ENCODE results near the gene ANKRD42. TPM values are rescaled to one million over a fixed set of nuclear protein-coding genes. Genes with fewer than 3 reads are reported as not detected.

ANKRD42 gene
- total and polyA plus RNA-seq, 2 experiments from 2014 or later = 5.3 to 5.7 TPM

DNA sequence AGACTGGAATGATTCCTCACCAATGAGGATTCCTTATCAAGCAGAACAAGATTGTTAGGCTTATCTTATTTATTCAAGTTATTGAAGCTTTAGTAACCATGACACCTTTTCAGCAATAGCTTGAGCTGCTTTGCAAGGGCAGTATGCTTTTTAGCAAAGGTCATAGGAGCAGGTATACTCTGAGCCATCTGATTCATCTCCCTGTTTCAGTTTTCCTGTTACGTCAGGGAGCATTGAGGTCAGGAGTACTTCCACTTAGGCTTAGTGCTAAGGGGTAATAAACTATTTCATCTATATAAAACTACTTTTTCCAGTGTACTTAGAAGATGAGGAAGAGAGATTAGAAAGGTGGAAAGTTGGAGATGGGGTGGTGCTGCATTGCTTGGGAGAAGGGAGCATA lies 17.7 kb upstream of the ANKRD42 start (continued):
- TF ChIP-seq, protein P1, sequence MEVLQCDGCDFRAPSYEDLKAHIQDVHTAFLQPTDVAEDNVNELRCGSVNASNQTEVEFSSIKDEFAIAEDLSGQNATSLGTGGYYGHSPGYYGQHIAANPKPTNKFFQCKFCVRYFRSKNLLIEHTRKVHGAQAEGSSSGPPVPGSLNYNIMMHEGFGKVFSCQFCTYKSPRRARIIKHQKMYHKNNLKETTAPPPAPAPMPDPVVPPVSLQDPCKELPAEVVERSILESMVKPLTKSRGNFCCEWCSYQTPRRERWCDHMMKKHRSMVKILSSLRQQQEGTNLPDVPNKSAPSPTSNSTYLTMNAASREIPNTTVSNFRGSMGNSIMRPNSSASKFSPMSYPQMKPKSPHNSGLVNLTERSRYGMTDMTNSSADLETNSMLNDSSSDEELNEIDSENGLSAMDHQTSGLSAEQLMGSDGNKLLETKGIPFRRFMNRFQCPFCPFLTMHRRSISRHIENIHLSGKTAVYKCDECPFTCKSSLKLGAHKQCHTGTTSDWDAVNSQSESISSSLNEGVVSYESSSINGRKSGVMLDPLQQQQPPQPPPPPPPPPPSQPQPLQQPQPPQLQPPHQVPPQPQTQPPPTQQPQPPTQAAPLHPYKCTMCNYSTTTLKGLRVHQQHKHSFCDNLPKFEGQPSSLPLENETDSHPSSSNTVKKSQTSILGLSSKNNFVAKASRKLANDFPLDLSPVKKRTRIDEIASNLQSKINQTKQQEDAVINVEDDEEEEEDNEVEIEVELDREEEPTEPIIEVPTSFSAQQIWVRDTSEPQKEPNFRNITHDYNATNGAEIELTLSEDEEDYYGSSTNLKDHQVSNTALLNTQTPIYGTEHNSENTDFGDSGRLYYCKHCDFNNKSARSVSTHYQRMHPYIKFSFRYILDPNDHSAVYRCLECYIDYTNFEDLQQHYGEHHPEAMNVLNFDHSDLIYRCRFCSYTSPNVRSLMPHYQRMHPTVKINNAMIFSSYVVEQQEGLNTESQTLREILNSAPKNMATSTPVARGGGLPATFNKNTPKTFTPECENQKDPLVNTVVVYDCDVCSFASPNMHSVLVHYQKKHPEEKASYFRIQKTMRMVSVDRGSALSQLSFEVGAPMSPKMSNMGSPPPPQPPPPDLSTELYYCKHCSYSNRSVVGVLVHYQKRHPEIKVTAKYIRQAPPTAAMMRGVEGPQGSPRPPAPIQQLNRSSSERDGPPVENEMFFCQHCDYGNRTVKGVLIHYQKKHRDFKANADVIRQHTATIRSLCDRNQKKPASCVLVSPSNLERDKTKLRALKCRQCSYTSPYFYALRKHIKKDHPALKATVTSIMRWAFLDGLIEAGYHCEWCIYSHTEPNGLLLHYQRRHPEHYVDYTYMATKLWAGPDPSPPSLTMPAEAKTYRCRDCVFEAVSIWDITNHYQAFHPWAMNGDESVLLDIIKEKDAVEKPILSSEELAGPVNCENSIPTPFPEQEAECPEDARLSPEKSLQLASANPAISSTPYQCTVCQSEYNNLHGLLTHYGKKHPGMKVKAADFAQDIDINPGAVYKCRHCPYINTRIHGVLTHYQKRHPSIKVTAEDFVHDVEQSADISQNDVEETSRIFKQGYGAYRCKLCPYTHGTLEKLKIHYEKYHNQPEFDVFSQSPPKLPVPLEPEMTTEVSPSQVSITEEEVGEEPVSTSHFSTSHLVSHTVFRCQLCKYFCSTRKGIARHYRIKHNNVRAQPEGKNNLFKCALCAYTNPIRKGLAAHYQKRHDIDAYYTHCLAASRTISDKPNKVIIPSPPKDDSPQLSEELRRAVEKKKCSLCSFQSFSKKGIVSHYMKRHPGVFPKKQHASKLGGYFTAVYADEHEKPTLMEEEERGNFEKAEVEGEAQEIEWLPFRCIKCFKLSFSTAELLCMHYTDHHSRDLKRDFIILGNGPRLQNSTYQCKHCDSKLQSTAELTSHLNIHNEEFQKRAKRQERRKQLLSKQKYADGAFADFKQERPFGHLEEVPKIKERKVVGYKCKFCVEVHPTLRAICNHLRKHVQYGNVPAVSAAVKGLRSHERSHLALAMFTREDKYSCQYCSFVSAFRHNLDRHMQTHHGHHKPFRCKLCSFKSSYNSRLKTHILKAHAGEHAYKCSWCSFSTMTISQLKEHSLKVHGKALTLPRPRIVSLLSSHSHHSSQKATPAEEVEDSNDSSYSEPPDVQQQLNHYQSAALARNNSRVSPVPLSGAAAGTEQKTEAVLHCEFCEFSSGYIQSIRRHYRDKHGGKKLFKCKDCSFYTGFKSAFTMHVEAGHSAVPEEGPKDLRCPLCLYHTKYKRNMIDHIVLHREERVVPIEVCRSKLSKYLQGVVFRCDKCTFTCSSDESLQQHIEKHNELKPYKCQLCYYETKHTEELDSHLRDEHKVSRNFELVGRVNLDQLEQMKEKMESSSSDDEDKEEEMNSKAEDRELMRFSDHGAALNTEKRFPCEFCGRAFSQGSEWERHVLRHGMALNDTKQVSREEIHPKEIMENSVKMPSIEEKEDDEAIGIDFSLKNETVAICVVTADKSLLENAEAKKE (CRISPR knock-in tag; IDR thresholded peaks at IDR 0.05) = no peak
- no peak for TF ChIP-seq STAT1 (IDR thresholded peaks at IDR 0.05; ENCODE audit: unreplicated experiment)

- Mint-ChIP-seq H3K27ac (no peak overlapping the region), H3K4me3 (no peak overlapping the region), H3K4me1 (no peaks in the 10 kb centered on the region), H3K27me3 (ENCODE audit: insufficient read depth, low read depth, poor library complexity) (no peaks in the 10 kb centered on the region), H3K9me3 (no peaks in the 10 kb centered on the region), H3K36me3 (ENCODE audit: low read depth) (peaks cover 68% of the 10 kb centered on the region)
- no peaks in the 10 kb centered on the region for H3K4me1 ChIP-seq (ENCODE audit: insufficient read depth)
- H3K36me3 ChIP-seq (ENCODE audit: insufficient read depth) = peaks cover 79% of the 10 kb centered on the region
- ATAC-seq = no peak
- H4K20me1 ChIP-seq (replicated peaks; ENCODE audit: insufficient read depth) = peaks cover 18% of the 10 kb centered on the region
- no peaks in the 10 kb centered on the region for H3K9me2 ChIP-seq (ENCODE audit: insufficient read depth)
- H3K27ac ChIP-seq (ENCODE audit: low read depth) = no peak overlapping the region
- no peak for DNase-seq (ENCODE audit: low spot score)
- H3F3A ChIP-seq (replicated peaks; ENCODE audit: low read depth) = peaks cover 4% of the 10 kb centered on the region; the same call in 1 of the 2 replicates
- no peak overlapping the region for H3K4me3 ChIP-seq
- H2AFZ ChIP-seq = no peak overlapping the region
- H3K4me2 ChIP-seq = no peak overlapping the region
- no peaks in the 10 kb centered on the region; the same call in 1 of the 2 replicates for H3K79me2 ChIP-seq (replicated peaks; ENCODE audit: insufficient read depth)
- no peaks in the 10 kb centered on the region for H3K27me3 ChIP-seq (ENCODE audit: insufficient read depth)
- no peak for TF ChIP-seq ZNF114 (CRISPR knock-in tag; IDR thresholded peaks at IDR 0.05)
- TF ChIP-seq, protein P1 (CRISPR knock-in tag; IDR thresholded peaks at IDR 0.05) = no peak
- TF ChIP-seq JUNB (IDR thresholded peaks at IDR 0.05; ENCODE audit: unreplicated experiment) = no peak
- TF ChIP-seq EZH2 (IDR thresholded peaks at IDR 0.05; ENCODE audit: low read depth, unreplicated experiment) = no peak
- no peak for TF ChIP-seq STAT1 (IDR thresholded peaks at IDR 0.05; ENCODE audit: unreplicated experiment)
- no peak for TF ChIP-seq CTCF (conservative IDR thresholded peaks at IDR 0.05; ENCODE audit: low read depth in 2 of 2)
- no peak for TF ChIP-seq NANOG (IDR thresholded peaks at IDR 0.05; ENCODE audit: borderline replicate concordance)
- TF ChIP-seq ZNF331 (CRISPR knock-in tag; IDR thresholded peaks at IDR 0.05; ENCODE audit: low read depth) = no peak
These were observed 11.7 kb upstream of the ANKRD42 start for GRCh38 chr11:83181815-83182214.

Data from GM23338 (cell line).